HCT116 (cell line): ENCODE results near the gene SHISAL2A. TPM values are rescaled to one million over a fixed set of nuclear protein-coding genes. Genes with fewer than 3 reads are reported as not detected.

Experiments
- ATAC-seq: fragments of 200-7000 bp; cut with Tn5 transposase; 2 replicates; pipeline ENCODE4 v1.9.1; 2020; ENCODE audit warnings: mild to moderate bottlenecking, moderate library complexity
- BruUV-seq: library from RNA; stranded (reverse); fragments of 400-500 nt; replicated peaks from 2 replicates; lab custom pipeline; 2021; lab: Mats Ljungman, UMichigan
- CTCF ChIA-PET: fragments of 300-600 bp; sonication (Branson Sonifier 250); formaldehyde crosslinking; loops from one replicate; lab custom pipeline; 2021; ENCODE audit warnings: antibody characterized with exemption; lab: Charles Lee
- POLR2A ChIA-PET: fragments of 300-600, 350-600 bp; sonication (Branson Sonifier 250); formaldehyde crosslinking; loops from one replicate; lab custom pipeline; 2021; ENCODE audit warnings: antibody characterized with exemption; lab: Charles Lee
- RAD21 ChIA-PET, 2 experiments: fragments of 300-600 bp; sonication (Branson Sonifier 250); formaldehyde crosslinking; loops; one replicate each; lab custom pipeline; 2023; ENCODE audit warnings: low total read pairs in 2 of 2; ENCODE audit not compliant: uncharacterized antibody in 2 of 2, unreplicated experiment in 2 of 2, low non-redundant PET in 1 of 2; lab: Charles Lee
- DNase-seq: peaks from one replicate; pipeline ENCODE4 v3.0.0-alpha.2; 2010; ENCODE audit warnings: low read depth, low spot score
- H2AFZ ChIP-seq: fragments of 200-600 bp; shearing (Covaris generic), sonication (generic); 2 replicates; pipeline ENCODE4 v1.6.1; 2017; ENCODE audit warnings: low read depth, mixed run types, mixed read lengths, antibody characterized with exemption, low read length; ENCODE audit not compliant: poor library complexity, severe bottlenecking
- H3K27ac ChIP-seq: 2 replicates; pipeline ENCODE4 v1.5.1; 2012; ENCODE audit warnings: low read depth, low read length
- H3K27me3 ChIP-seq: fragments of 200-600 bp; sonication (generic); 2 replicates; pipeline ENCODE4 v1.6.1; 2016; ENCODE audit warnings: mixed run types, low read length, mixed read lengths; ENCODE audit not compliant: insufficient read depth
- H3K36me3 ChIP-seq, 2 experiments: fragments of 200-500 bp in 1 of 2; fragments of 200-600 bp in 1 of 2; sonication (Bioruptor generic) in 1 of 2; sonication (generic) in 1 of 2; 2 replicates each; pipeline versions ENCODE4 v1.5.1 to v1.6.1; 2014 to 2016; ENCODE audit warnings: low read length in 2 of 2, inconsistent platforms in 1 of 2, mixed read lengths in 1 of 2, mixed run types in 1 of 2; ENCODE audit not compliant: insufficient read depth in 2 of 2, control insufficient read depth in 1 of 2
- H3K4me1 ChIP-seq, 2 experiments: fragments of 200-600 bp in 1 of 2; sonication (generic) in 1 of 2; 2 replicates each; pipeline versions ENCODE4 v1.5.1 to v1.6.1; 2012 to 2017; ENCODE audit warnings: low read length in 2 of 2, inconsistent platforms in 1 of 2, mild to moderate bottlenecking in 1 of 2, mixed read lengths in 1 of 2, mixed run types in 1 of 2, moderate library complexity in 1 of 2; ENCODE audit not compliant: insufficient read depth in 2 of 2, control insufficient read depth in 1 of 2
- H3K4me2 ChIP-seq: fragments of 200-600 bp; sonication (generic); 2 replicates; pipeline ENCODE4 v1.6.1; 2017; ENCODE audit warnings: mixed run types, low read length, mixed read lengths
- H3K4me3 ChIP-seq, 2 experiments: fragments of 200-600 bp in 1 of 2; sonication (generic) in 1 of 2; replicated peaks in 1 of 2; 2 replicates each; pipeline ENCODE4 v1.5.1; 2011 to 2016; ENCODE audit warnings: low read length in 2 of 2, control low read depth in 1 of 2, low read depth in 1 of 2, mild to moderate bottlenecking in 1 of 2, mixed read lengths in 1 of 2, mixed run types in 1 of 2
- H3K79me2 ChIP-seq: fragments of 200-600 bp; sonication (generic); 2 replicates; pipeline ENCODE4 v1.6.1; 2017; ENCODE audit warnings: mild to moderate bottlenecking, mixed run types, low read length, moderate library complexity, mixed read lengths; ENCODE audit not compliant: insufficient read depth
- H3K9ac ChIP-seq: fragments of 200-600 bp; sonication (generic); 2 replicates; pipeline ENCODE4 v1.6.1; 2016; ENCODE audit warnings: low read length, mixed read lengths
- H3K9me2 ChIP-seq: fragments of 200-600 bp; sonication (generic), shearing (Covaris generic); 2 replicates; pipeline ENCODE4 v1.6.1; 2017; ENCODE audit warnings: mixed run types, mild to moderate bottlenecking, moderate library complexity; ENCODE audit not compliant: insufficient read depth
- H3K9me3 ChIP-seq, 2 experiments: fragments of 200-500 bp in 1 of 2; fragments of 200-600 bp in 1 of 2; sonication (Bioruptor generic) in 1 of 2; sonication (generic) in 1 of 2; 2 replicates each; pipeline ENCODE4 v1.6.1; 2014 to 2017; ENCODE audit warnings: low read length in 2 of 2, mixed read lengths in 2 of 2, inconsistent platforms in 1 of 2, low read depth in 1 of 2, mild to moderate bottlenecking in 1 of 2, mixed run types in 1 of 2, moderate library complexity in 1 of 2; ENCODE audit not compliant: control insufficient read depth in 1 of 2, insufficient read depth in 1 of 2
- H4K20me1 ChIP-seq: fragments of 200-600 bp; sonication (generic), shearing (Covaris generic); 2 replicates; pipeline ENCODE4 v1.6.1; 2017; ENCODE audit warnings: mixed run types, mild to moderate bottlenecking, moderate library complexity; ENCODE audit not compliant: insufficient read depth
- CBX3 ChIP-seq: IDR thresholded peaks from 2 replicates; pipeline ENCODE4 v1.6.1; 2012; ENCODE audit warnings: low read depth
- CEBPB ChIP-seq: IDR thresholded peaks from 2 replicates; pipeline ENCODE4 v1.6.1; 2012; ENCODE audit warnings: low read depth
- CTCF ChIP-seq, 3 experiments: fragments of 200-600 bp in 1 of 3; sonication (generic) in 1 of 3; IDR thresholded peaks in 2 of 3; conservative IDR thresholded peaks in 1 of 3; 2 replicates each; pipeline ENCODE4 v1.5.1; 2012 to 2017; ENCODE audit warnings: low read depth in 2 of 3, low read length in 2 of 3, antibody characterized with exemption in 1 of 3, borderline replicate concordance in 1 of 3, control low read depth in 1 of 3, mild to moderate bottlenecking in 1 of 3, mixed read lengths in 1 of 3, mixed run types in 1 of 3, moderate library complexity in 1 of 3; ENCODE audit not compliant: insufficient read depth in 1 of 3
- EGR1 ChIP-seq: IDR thresholded peaks from 2 replicates; pipeline ENCODE4 v1.6.1; 2012; ENCODE audit warnings: low read depth
- EZH2 ChIP-seq: fragments of 200-600 bp; sonication (generic); IDR thresholded peaks from 2 replicates; pipeline ENCODE4 v1.6.1; 2017; ENCODE audit warnings: antibody characterized with exemption, mixed run types
- EZH2phosphoT487 ChIP-seq: fragments of 200-600 bp; IDR thresholded peaks from 2 replicates; pipeline ENCODE4 v1.6.1; 2018; ENCODE audit warnings: antibody characterized with exemption, borderline replicate concordance
- JUND ChIP-seq: IDR thresholded peaks from 2 replicates; pipeline ENCODE4 v1.6.1; 2012
- MAX ChIP-seq: IDR thresholded peaks from 2 replicates; pipeline ENCODE4 v1.6.1; 2012
- POLR2A ChIP-seq: IDR thresholded peaks from 2 replicates; pipeline ENCODE4 v1.7.0; 2011; ENCODE audit warnings: borderline replicate concordance; ENCODE audit not compliant: insufficient read depth, insufficient read length; ENCODE audit errors: extremely low read depth
- POLR2AphosphoS5 ChIP-seq: IDR thresholded peaks from 2 replicates; pipeline ENCODE4 v1.6.1; 2011; ENCODE audit warnings: mild to moderate bottlenecking, low read depth, low read length, moderate library complexity
- RAD21 ChIP-seq: IDR thresholded peaks from 2 replicates; pipeline ENCODE4 v1.6.1; 2012; ENCODE audit warnings: low read depth, mild to moderate bottlenecking
- REST ChIP-seq: IDR thresholded peaks from 2 replicates; pipeline ENCODE4 v1.6.1; 2012; ENCODE audit warnings: low read depth
- SP1 ChIP-seq: IDR thresholded peaks from 2 replicates; pipeline ENCODE4 v1.6.1; 2012; ENCODE audit warnings: low read depth
- SRF ChIP-seq: IDR thresholded peaks from 2 replicates; pipeline ENCODE4 v1.6.1; 2012; ENCODE audit warnings: low read depth
- TCF7L2 ChIP-seq: IDR thresholded peaks from 2 replicates; pipeline ENCODE4 v1.7.0; 2011; ENCODE audit warnings: borderline replicate concordance, inconsistent platforms; ENCODE audit not compliant: insufficient read depth, insufficient read length; ENCODE audit errors: extremely low read depth
- YY1 ChIP-seq: IDR thresholded peaks from 2 replicates; pipeline ENCODE4 v1.6.1; 2011; ENCODE audit warnings: low read length, low read depth, moderate library complexity, mild to moderate bottlenecking; ENCODE audit not compliant: insufficient replicate concordance; ENCODE audit errors: extremely low read depth
- ZBTB33 ChIP-seq: IDR thresholded peaks from 2 replicates; pipeline ENCODE4 v1.6.1; 2011; ENCODE audit warnings: mild to moderate bottlenecking, low read length, moderate library complexity; ENCODE audit not compliant: insufficient replicate concordance; ENCODE audit errors: extremely low read depth
- ZFX ChIP-seq: fragments of 450-650 bp; IDR thresholded peaks from 2 replicates; pipeline ENCODE4 v1.6.1; 2017
- ZNF274 ChIP-seq: fragments of 200-500 bp; sonication (Bioruptor generic); IDR thresholded peaks from 2 replicates; pipeline ENCODE4 v1.6.1; 2014; ENCODE audit warnings: mild to moderate bottlenecking, low read depth, low read length, inconsistent platforms
- intact Hi-C: fragments of 100-400 bp; cut with micrococcal nuclease; formaldehyde crosslinking; loops from 2 replicates; pipeline ENCODE4 v1.10.0; 2022
- total RNA-seq: library from RNA; stranded (reverse); gene quantifications from one replicate; pipeline ENCODE4 v1.2.1, GENCODE V29; 2021; ENCODE audit not compliant: unreplicated experiment

SHISAL2A gene
- total RNA-seq, 1 experiment from 2014 or later = not detected

- ChIA-PET POLR2A (no interaction called here), CTCF (no interaction called here), RAD21 (no interaction called here)
- intact Hi-C loops = no loop called here
- Histone ChIP-seq H4K20me1 (no peaks in the 10 kb centered on the region), H2AFZ (no peak overlapping the region), H3K79me2 (no peaks in the 10 kb centered on the region), H3K9me3 (no peaks in the 10 kb centered on the region), H3K36me3 (no peaks in the 10 kb centered on the region), H3K4me3 (no peak overlapping the region), H3K27me3 (no peaks in the 10 kb centered on the region), H3K9me2 (no peaks in the 10 kb centered on the region), H3K27ac (no peak overlapping the region), H3K4me1 (no peaks in the 10 kb centered on the region), H3K4me2 (no peak overlapping the region), H3K9ac (no peak overlapping the region)
- BruUV-seq = no TSS peak
- no peak for ATAC-seq
- TF ChIP-seq EGR1 (no peak), POLR2AphosphoS5 (no peak), EZH2phosphoT487 (no peak), EZH2 (no peak), SP1 (no peak), MAX (no peak), CTCF (IDR thresholded peaks at IDR 0.05 in 2 of 3, conservative IDR thresholded peaks at IDR 0.05 in 1 of 3; ENCODE audit: borderline replicate concordance in 1 of 3, insufficient read depth in 1 of 3, low read depth in 2 of 3, low read length in 2 of 3) (no peak), JUND (no peak), ZBTB33 (no peak), YY1 (no peak), CBX3 (no peak), RAD21 (no peak), SRF (no peak), CEBPB (no peak), REST (no peak), TCF7L2 (no peak), ZFX (no peak), ZNF274 (no peak), POLR2A (no peak)
- DNase-seq = no peak
Measured at GRCh38 chr1:52590266-52590665, 42.7 kb upstream of the SHISAL2A start.
